T-cell (primary cell): ENCODE measurements around the gene FUBP1. TPM values are rescaled to one million over a fixed set of nuclear protein-coding genes. Genes with fewer than 3 reads are reported as not detected.
"Not testable (repeated sequence)": the region's sequence is repeated elsewhere in the genome, so short reads cannot be mapped to it uniquely, and the experiment has no call there.

ENCODE experiments used
- ATAC-seq, 4 experiments: fragments of 200-7000 bp in 3 of 4; fragments of 150-1000 bp in 1 of 4; cut with Tn5 transposase; replicated peaks in 1 of 4; 1 replicate in 3 of 4; 2 replicates in 1 of 4; pipeline ENCODE4 v1.10.0; 2021; ENCODE audit warnings: moderate library complexity in 3 of 4, mild to moderate bottlenecking in 2 of 4, moderate number of reproducible peaks in 1 of 4
- CTCF ChIA-PET, 2 donors: fragments of 300-600 bp; sonication (Branson Sonifier 250); formaldehyde crosslinking; loops; one replicate each; lab custom pipeline; 2022; ENCODE audit warnings: antibody characterized with exemption in 2 of 2; lab: Charles Lee
- POLR2A ChIA-PET, 2 donors: fragments of 300-600 bp; sonication (Branson Sonifier 250); formaldehyde crosslinking; loops; one replicate each; lab custom pipeline; 2022; ENCODE audit warnings: antibody characterized with exemption in 2 of 2; lab: Charles Lee
- DNase-seq, 35 experiments: peaks; one replicate each; pipeline versions ENCODE4 v3.0.0 to v3.0.0-alpha.2; 2013 to 2023
- H3K27ac ChIP-seq: one replicate; pipeline ENCODE4 v1.5.1; 2013; ENCODE audit warnings: low read length
- H3K27me3 ChIP-seq, 2 experiments: replicated peaks in 1 of 2; 1 replicate in 1 of 2; 2 replicates in 1 of 2; pipeline versions ENCODE4 v1.6.1 to v1.7.0; 2013; ENCODE audit warnings: low read length in 1 of 2, mixed read lengths in 1 of 2; ENCODE audit not compliant: control insufficient read depth in 2 of 2, insufficient read depth in 2 of 2; ENCODE audit errors: extremely low read depth in 1 of 2
- H3K36me3 ChIP-seq, 2 donors: 1 replicate in 1 of 2; 2 replicates in 1 of 2; pipeline versions ENCODE4 v1.6.1 to v1.7.0; 2013; ENCODE audit warnings: low read length in 1 of 2; ENCODE audit not compliant: control insufficient read depth in 2 of 2, insufficient read depth in 1 of 2; ENCODE audit errors: extremely low read depth in 1 of 2
- H3K4me1 ChIP-seq, 2 experiments: 1 replicate in 1 of 2; 2 replicates in 1 of 2; pipeline versions ENCODE4 v1.6.1 to v1.7.0; 2013; ENCODE audit warnings: low read length in 2 of 2, mixed read lengths in 1 of 2; ENCODE audit not compliant: insufficient read depth in 2 of 2, control insufficient read depth in 1 of 2; ENCODE audit errors: extremely low read depth in 1 of 2
- H3K4me3 ChIP-seq, 2 donors: 1 replicate in 1 of 2; 2 replicates in 1 of 2; pipeline versions ENCODE4 v1.5.1 to v1.7.0; 2013; ENCODE audit warnings: mild to moderate bottlenecking in 2 of 2, low read length in 1 of 2, moderate library complexity in 1 of 2; ENCODE audit not compliant: control insufficient read depth in 1 of 2; ENCODE audit errors: extremely low read depth in 1 of 2
- H3K9me3 ChIP-seq: 2 replicates; pipeline ENCODE4 v1.7.0; 2013
- H3K27ac Mint-ChIP-seq, 2 donors: one replicate each; pipeline ENCODE4 v1.8.0; 2020 to 2021; ENCODE audit warnings: mild to moderate bottlenecking in 2 of 2, mixed read lengths in 2 of 2
- H3K27me3 Mint-ChIP-seq, 2 donors: one replicate each; pipeline ENCODE4 v1.8.0; 2021 to 2022; ENCODE audit warnings: mixed read lengths in 2 of 2
- H3K36me3 Mint-ChIP-seq: one replicate; pipeline ENCODE4 v1.8.0; 2021; ENCODE audit warnings: mixed read lengths
- H3K4me1 Mint-ChIP-seq, 3 donors: one replicate each; pipeline ENCODE4 v1.8.0; 2020 to 2022; ENCODE audit warnings: mixed read lengths in 3 of 3, mild to moderate bottlenecking in 1 of 3
- H3K4me3 Mint-ChIP-seq, 3 donors: one replicate each; pipeline ENCODE4 v1.8.0; 2020 to 2022; ENCODE audit warnings: mild to moderate bottlenecking in 3 of 3, mixed read lengths in 3 of 3, moderate library complexity in 3 of 3
- H3K9me3 Mint-ChIP-seq, 3 donors: one replicate each; pipeline ENCODE4 v1.8.0; 2020 to 2022; ENCODE audit warnings: mixed read lengths in 3 of 3
- WGBS: methylation state at CpG from one replicate; pipeline ENCODE4 v1.1.5; 2013; ENCODE audit warnings: missing lambda C conversion rate; ENCODE audit not compliant: insufficient coverage; 5-methylcytosine and 5-hydroxymethylcytosine counted together
- total RNA-seq, 35 experiments: library from RNA in 6 of 35; stranded (reverse) in 6 of 35; fragments of 120-200 nt in 1 of 35; gene quantifications; one replicate each; pipeline versions ENCODE4 v1.2.1 to v1.2.4 and lab custom pipeline; 2013 to 2026

The FUBP1 gene
- total RNA-seq (100 to 1,000 TPM; 180 to 224 (median 194) TPM), total RNA-seq (lab: John Stamatoyannopoulos, UW) (215 to 882 (median 327) reads per million in 29 experiments)
- 177 TPM for total RNA-seq (2013)

- Mint-ChIP-seq H3K36me3 (peaks cover 13% of the 10 kb centered on the region), H3K9me3 (no peaks in the 10 kb centered on the region), H3K4me1 (peaks cover 49 to 51% (median 51%) of the 10 kb centered on the region in 3 donors), H3K27ac (no peak within 1 kb of the TSS), H3K27me3 (no peaks in the 10 kb centered on the region), H3K4me3 (no peak within 1 kb of the TSS)
- Histone ChIP-seq H3K27ac (peak within 1 kb of the TSS; percentile 100), H3K4me1 (peaks cover 29 to 36% of the 10 kb centered on the region in 2 experiments), H3K27me3 (no peaks in the 10 kb centered on the region), H3K9me3 (no peaks in the 10 kb centered on the region), H3K36me3 (peaks cover 0 to 8% of the 10 kb centered on the region in 2 donors), H3K4me3 (peak within 1 kb of the TSS; percentile 92 to 93)
- 0% methylated on average over 51 of the region's 57 CpGs for WGBS
- ChIA-PET CTCF (interaction anchor here (0.5 to 4.7 kb wide), 10 partner anchors 11 to 296 kb away, joined by 3 to 74 read pairs (median 6); partner anchors contain the start of genes DNAJB4 (in 1 of the 2) and ZZZ3 (in 1 of the 2)), POLR2A (interaction anchor here (0.6 to 5.8 kb wide), 17 partner anchors 12 to 295 kb away, joined by 3 to 183 read pairs (median 5); partner anchors contain the start of gene DNAJB4 (in 2 of the 2))
- DNase-seq (peak; percentile 87 to 99 (median 95)), ATAC-seq (peak; percentile 81 to 85 (median 82))
Measured at GRCh38 chr1:77978969-77979876, at the start of gene FUBP1. Gene FUBP1 (minus strand): TSS chr1:77979072. CDS start chr1:77979004, 68 bp downstream.

- H3K4me3 ChIP-seq, H3K9me3 ChIP-seq, H3K4me1 Mint-ChIP-seq, ATAC-seq, DNase-seq, POLR2A ChIA-PET, CTCF ChIA-PET, H3K9me3 Mint-ChIP-seq, H3K27ac ChIP-seq, H3K4me1 ChIP-seq, H3K27me3 Mint-ChIP-seq, H3K4me3 Mint-ChIP-seq, H3K27me3 ChIP-seq, H3K36me3 ChIP-seq, H3K27ac Mint-ChIP-seq: not testable (repeated sequence)
- WGBS, result no CpG with 5 or more reads among the region's 4 CpGs
- peaks cover 12% of the 10 kb centered on the region for H3K36me3 Mint-ChIP-seq
Measured at GRCh38 chr1:78021134-78021533, 42.3 kb upstream of the FUBP1 start.

GRCh38 chr1:78019024-78019423 is 40.2 kb upstream of the FUBP1 start:
- peaks cover 26% of the 10 kb centered on the region for H3K36me3 Mint-ChIP-seq
- Histone ChIP-seq H3K27me3 (no peaks in the 10 kb centered on the region), H3K4me1 (no peaks in the 10 kb centered on the region), H3K9me3 (no peaks in the 10 kb centered on the region), H3K4me3 (no peak overlapping the region), H3K36me3 (no peaks in the 10 kb centered on the region), H3K27ac (no peak overlapping the region)
- H3K9me3 Mint-ChIP-seq, result no peaks in the 10 kb centered on the region
- DNase-seq (no peak), ATAC-seq (no peak)
- CTCF ChIA-PET, result interaction anchor here in 1 of 2 donors (0.6 to 0.7 kb wide), 2 partner anchors 11 to 128 kb away, joined by 3 to 9 read pairs; no protein-coding TSS in a partner anchor
- H3K27ac Mint-ChIP-seq, result no peak overlapping the region
- no peaks in the 10 kb centered on the region for H3K4me1 Mint-ChIP-seq
- H3K4me3 Mint-ChIP-seq, result no peak overlapping the region
- H3K27me3 Mint-ChIP-seq, result no peaks in the 10 kb centered on the region
- POLR2A ChIA-PET, result interaction anchor here (0.5 to 1.9 kb wide), 4 partner anchors 14 to 837 kb away, joined by 3 to 5 read pairs (median 4); partner anchors contain the start of gene DNAJB4 (in 1 of the 2)
- WGBS, result no CpG with 5 or more reads among the region's 1 CpG

GRCh38 chr1:78015148-78015547 is 36.3 kb upstream of the FUBP1 start:
- no peaks in the 10 kb centered on the region for H3K9me3 ChIP-seq
- no peaks in the 10 kb centered on the region for H3K36me3 ChIP-seq
- Mint-ChIP-seq H3K36me3 (peaks cover 32% of the 10 kb centered on the region), H3K4me1 (peaks cover 6 to 10% (median 10%) of the 10 kb centered on the region in 3 donors), H3K27ac (no peak overlapping the region), H3K4me3 (no peak overlapping the region), H3K27me3 (no peaks in the 10 kb centered on the region), H3K9me3 (no peaks in the 10 kb centered on the region)
- CTCF ChIA-PET, result interaction anchor here in 1 of 2 donors (1.4 kb wide), 1 partner anchor 10 kb away, joined by 9 read pairs; the partner anchor contains the start of gene DNAJB4
- H3K27me3 ChIP-seq, result no peaks in the 10 kb centered on the region
- no peak overlapping the region for H3K4me3 ChIP-seq
- DNase-seq (no peak), ATAC-seq (no peak)
- POLR2A ChIA-PET, result interaction anchor here (0.7 to 2.9 kb wide), 2 partner anchors 10 to 11 kb away, joined by 3 to 10 read pairs; partner anchors contain the start of gene DNAJB4 (in 1 of the 2)
- H3K27ac ChIP-seq, result no peak overlapping the region
- no peaks in the 10 kb centered on the region for H3K4me1 ChIP-seq

GRCh38 chr1:78011050-78011449 is 32.2 kb upstream of the FUBP1 start:
- H3K4me3 Mint-ChIP-seq, result no peak overlapping the region
- peaks cover 4 to 6% of the 10 kb centered on the region in 2 experiments for H3K4me1 ChIP-seq
- no CpG with 5 or more reads among the region's 2 CpGs for WGBS
- peaks cover 19% of the 10 kb centered on the region for H3K36me3 Mint-ChIP-seq
- ATAC-seq (no peak), DNase-seq (no peak)
- no peaks in the 10 kb centered on the region for H3K36me3 ChIP-seq
- H3K27ac Mint-ChIP-seq, result no peak overlapping the region
- peaks cover 35 to 43% (median 41%) of the 10 kb centered on the region in 3 donors for H3K4me1 Mint-ChIP-seq
- H3K27me3 ChIP-seq, result no peaks in the 10 kb centered on the region
- H3K27me3 Mint-ChIP-seq, result no peaks in the 10 kb centered on the region
- H3K27ac ChIP-seq, result no peak overlapping the region
- H3K9me3 ChIP-seq, result no peaks in the 10 kb centered on the region
- ChIA-PET POLR2A (no interaction called here), CTCF (interaction anchor here in 1 of 2 donors (0.7 kb wide), 2 partner anchors 9 to 928 kb away, joined by 3 read pairs; no protein-coding TSS in a partner anchor)
- H3K4me3 ChIP-seq, result no peak overlapping the region
- H3K9me3 Mint-ChIP-seq, result no peaks in the 10 kb centered on the region

- no CpG with 5 or more reads among the region's 3 CpGs for WGBS
- DNase-seq, result no peak
- ChIA-PET POLR2A (interaction anchor here in 1 of 2 donors (0.6 kb wide), 1 partner anchor 30 kb away, joined by 3 read pairs; no protein-coding TSS in a partner anchor), CTCF (interaction anchor here in 1 of 2 donors (0.6 kb wide), 1 partner anchor 830 kb away, joined by 7 read pairs; no protein-coding TSS in a partner anchor)
- Mint-ChIP-seq H3K27ac (no peak overlapping the region), H3K4me3 (no peak overlapping the region), H3K36me3 (peaks cover 11% of the 10 kb centered on the region), H3K4me1 (peaks cover 38 to 50% (median 46%) of the 10 kb centered on the region in 3 donors), H3K9me3 (no peaks in the 10 kb centered on the region), H3K27me3 (no peaks in the 10 kb centered on the region)
- no peak for ATAC-seq
- Histone ChIP-seq H3K4me1 (peaks cover 4 to 10% of the 10 kb centered on the region in 2 experiments), H3K27ac (no peak overlapping the region), H3K9me3 (no peaks in the 10 kb centered on the region), H3K27me3 (no peaks in the 10 kb centered on the region), H3K36me3 (no peaks in the 10 kb centered on the region), H3K4me3 (no peak overlapping the region)
Measured at GRCh38 chr1:78009836-78010235, 31.0 kb upstream of the FUBP1 start.
